Dermis microvascular lymphatic vessel endothelial cell (primary cell): ENCODE results near the gene ITIH1. TPM values are rescaled to one million over a fixed set of nuclear protein-coding genes. Genes with fewer than 3 reads are reported as not detected.
"Not testable (repeated sequence)": the region's sequence is repeated elsewhere in the genome, so short reads cannot be mapped to it uniquely, and the experiment has no call there.

ENCODE experiments used
- DNase-seq, 2 donors: peaks; one replicate each; pipeline versions ENCODE4 v3.0.0 to v3.0.0-alpha.2; 2010; ENCODE audit warnings: low read depth in 2 of 2
- total RNA-seq: library from RNA; depleted of rRNA; stranded (reverse); fragments of >200 nt; gene quantifications from 2 replicates; pipeline ENCODE4 v1.2.1, GENCODE V29; 2014

The ITIH1 gene
- total RNA-seq: not detected in 2 replicates

- DNase-seq: no peak
Observed at GRCh38 chr3:52777127-52777958, at the start of gene ITIH1. Gene ITIH1 (plus strand): TSS chr3:52777599. CDS start chr3:52777616, 17 bp downstream.

- not testable (repeated sequence) for DNase-seq
Observed at GRCh38 chr3:52728753-52729152, 48.6 kb upstream of the ITIH1 start.

- peak; percentile 40 to 53 for DNase-seq
Observed at GRCh38 chr3:52730681-52731080, 46.7 kb upstream of the ITIH1 start.

- DNase-seq: no peak
Observed at GRCh38 chr3:52731590-52731989, 45.8 kb upstream of the ITIH1 start.

GRCh38 chr3:52733256-52733891 lies 44.0 kb upstream of the ITIH1 start:
- DNase-seq: no peak

GRCh38 chr3:52739730-52740129 lies 37.7 kb upstream of the ITIH1 start:
- no peak for DNase-seq

- peak; percentile 45 to 51 for DNase-seq
Observed at GRCh38 chr3:52742418-52743041, 34.9 kb upstream of the ITIH1 start.

- DNase-seq: no peak
Observed at GRCh38 chr3:52743152-52743551, 34.2 kb upstream of the ITIH1 start.

GRCh38 chr3:52743721-52744120 lies 33.7 kb upstream of the ITIH1 start:
- no peak for DNase-seq

GRCh38 chr3:52752045-52752660 lies 25.2 kb upstream of the ITIH1 start:
- DNase-seq: no peak

- DNase-seq: no peak
Observed at GRCh38 chr3:52754373-52754772, 23.0 kb upstream of the ITIH1 start.

GRCh38 chr3:52756141-52756540 lies 21.3 kb upstream of the ITIH1 start:
- DNase-seq: no peak

- peak in 1 of 2 donors; percentile 78 for DNase-seq
Observed at GRCh38 chr3:52763466-52763865, 13.9 kb upstream of the ITIH1 start.

- DNase-seq: peak in 1 of 2 donors; percentile 19
Observed at GRCh38 chr3:52769786-52770455, 7.5 kb upstream of the ITIH1 start.

- DNase-seq: peak; percentile 77 to 92
Observed at GRCh38 chr3:52770496-52771333, 6.7 kb upstream of the ITIH1 start, which contains the start of gene NEK4. Gene NEK4 (minus strand): TSS chr3:52770940. CDS start chr3:52770746, 194 bp downstream.

- no peak for DNase-seq
Observed at GRCh38 chr3:52771334-52771681, 6.1 kb upstream of the ITIH1 start.

- DNase-seq: no peak
Observed at GRCh38 chr3:52771702-52772101, 5.7 kb upstream of the ITIH1 start.

- DNase-seq: no peak
Observed at GRCh38 chr3:52773361-52774065, 3.9 kb upstream of the ITIH1 start.

- no peak for DNase-seq
Observed at GRCh38 chr3:52774066-52774713, 3.2 kb upstream of the ITIH1 start.
